ENCODE data around the gene RIN1.

The RIN1 gene

GRCh38 chr11:66294626-66295620, 41.3 kb downstream of the RIN1 start:
- no peak for DNase-seq

DNA sequence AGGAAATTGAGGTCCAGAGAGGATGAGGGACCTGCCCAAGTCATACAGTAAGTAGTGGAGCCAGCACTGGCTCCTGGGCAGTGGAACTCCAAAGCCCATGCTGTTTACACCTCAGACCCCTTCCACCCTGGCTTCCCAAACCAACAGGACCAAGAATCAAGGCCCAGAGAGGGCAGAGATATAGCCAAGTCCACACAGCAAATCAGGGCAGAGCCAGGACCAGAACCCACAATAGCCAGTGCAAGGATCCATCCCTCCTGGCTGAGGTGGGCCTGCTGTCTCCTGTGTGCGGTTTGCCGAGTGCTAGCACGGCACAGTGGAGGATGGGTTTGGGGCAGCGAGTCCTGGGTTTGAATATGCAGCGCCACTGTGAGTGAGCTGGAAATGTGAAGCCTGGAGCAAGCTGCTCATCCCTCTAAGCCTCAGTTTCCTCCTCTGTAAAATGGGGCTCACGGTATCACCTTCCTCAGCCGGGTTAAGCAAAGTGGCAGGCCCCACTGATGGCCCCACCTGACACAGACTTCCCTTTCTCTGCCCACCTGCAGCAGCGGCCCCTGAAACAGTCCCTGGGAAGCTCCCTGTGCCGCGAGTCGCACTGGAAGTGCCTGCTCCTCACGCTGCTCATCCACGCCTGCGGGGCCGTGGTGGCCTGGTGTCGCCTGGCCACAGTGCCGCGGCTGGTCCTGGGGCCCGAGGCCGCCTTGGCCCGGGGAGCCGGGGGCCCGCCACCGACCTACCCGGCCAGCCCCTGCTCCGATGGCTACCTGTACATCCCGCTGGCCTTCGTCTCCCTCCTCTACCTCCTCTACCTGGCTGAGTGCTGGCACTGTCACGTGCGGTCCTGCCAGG, 42.2 kb downstream of the RIN1 start:
- no peak for DNase-seq

GRCh38 chr11:66293352-66293751, 42.9 kb downstream of the RIN1 start:
- DNase-seq, result no peak

DNA sequence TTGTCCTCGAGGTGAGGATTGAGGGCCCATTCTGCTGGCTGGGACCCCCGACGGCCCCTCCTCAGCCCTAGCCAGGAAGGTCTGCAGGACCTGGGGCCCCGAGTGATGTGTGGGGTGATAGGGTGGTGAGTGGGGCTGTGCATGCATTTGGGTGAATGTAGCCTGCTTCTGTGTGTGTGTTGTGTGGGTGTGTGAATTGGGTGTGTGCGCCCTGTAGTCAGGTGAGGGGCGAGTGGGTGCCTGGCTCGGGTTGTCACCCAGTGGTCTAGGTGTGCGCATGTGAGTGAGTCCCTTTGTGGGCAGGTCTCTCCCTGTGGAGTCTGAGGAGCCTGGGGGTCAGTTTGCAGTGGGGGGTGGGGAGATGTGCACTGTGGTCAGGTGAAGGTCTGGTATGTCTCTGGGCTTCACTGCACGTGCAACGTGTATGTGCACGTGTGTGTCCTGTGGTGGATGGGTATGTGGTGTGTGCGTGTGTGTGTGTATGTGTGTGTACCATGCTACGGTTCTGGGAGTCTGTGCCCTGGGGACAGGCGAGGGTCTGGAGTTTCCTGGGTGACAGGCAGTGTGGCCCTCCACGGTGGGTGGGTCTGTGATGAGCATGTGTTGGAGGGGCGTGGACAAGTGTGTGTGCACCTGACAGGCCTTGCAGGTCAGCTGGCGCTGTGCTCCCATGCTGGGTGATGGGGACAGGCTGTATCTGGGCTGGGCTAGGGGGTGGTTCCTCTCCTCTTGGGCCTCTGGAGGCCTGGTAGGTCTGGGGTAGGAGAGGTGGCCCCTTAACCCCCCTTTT, 43.5 kb downstream of the RIN1 start:
- no peak for DNase-seq

DNA sequence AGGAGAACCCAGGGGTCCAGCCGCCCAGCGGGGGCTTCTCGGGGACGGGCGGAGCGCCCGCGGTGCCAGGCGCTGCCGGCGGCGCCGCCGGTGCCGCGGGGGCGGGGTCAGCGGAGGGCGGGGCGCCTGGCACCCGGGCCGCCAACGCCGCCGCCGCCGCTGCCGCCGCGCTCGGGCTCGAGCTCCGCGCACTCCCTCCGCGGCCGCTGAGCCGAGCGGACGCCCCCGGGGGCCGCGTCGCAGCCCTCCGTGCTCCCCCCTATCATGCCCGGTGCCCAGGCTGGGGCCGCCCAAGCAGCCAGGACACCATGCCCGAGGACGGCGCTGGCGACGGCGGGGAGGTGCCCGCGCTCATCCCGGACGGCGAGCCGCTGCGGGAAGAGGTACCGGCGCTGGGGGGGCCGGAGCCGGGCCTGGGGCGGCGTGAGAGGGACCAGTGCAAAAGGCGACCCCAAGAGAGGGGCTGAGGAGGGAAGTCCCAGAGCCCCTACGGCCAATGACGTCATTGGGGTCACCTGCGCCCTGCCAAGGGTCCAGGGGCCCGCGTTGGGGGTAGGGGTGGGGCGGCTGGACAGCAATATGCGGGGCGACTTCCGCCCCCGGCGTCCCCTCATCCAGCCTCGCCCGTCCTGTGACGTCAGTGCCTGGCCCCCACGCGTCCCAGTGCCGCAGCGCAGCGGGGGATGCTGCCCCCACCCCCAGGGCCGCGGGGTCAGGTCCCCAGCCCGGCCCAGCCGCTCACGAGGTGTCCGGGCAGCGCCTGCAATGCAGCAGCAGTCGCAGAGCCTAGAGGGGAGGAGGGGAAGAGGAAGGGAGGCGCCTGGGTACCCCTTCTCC, 44.3 kb downstream of the RIN1 start, which contains the start of gene TMEM151A:
TSS of gene TMEM151A (plus strand) at position 189 of the 837 bp plus-strand sequence. CDS start at position 309, 120 bp downstream.
- no peak for DNase-seq

GRCh38 chr11:66291303-66291705, 44.9 kb downstream of the RIN1 start:
- DNase-seq, result no peak

DNA sequence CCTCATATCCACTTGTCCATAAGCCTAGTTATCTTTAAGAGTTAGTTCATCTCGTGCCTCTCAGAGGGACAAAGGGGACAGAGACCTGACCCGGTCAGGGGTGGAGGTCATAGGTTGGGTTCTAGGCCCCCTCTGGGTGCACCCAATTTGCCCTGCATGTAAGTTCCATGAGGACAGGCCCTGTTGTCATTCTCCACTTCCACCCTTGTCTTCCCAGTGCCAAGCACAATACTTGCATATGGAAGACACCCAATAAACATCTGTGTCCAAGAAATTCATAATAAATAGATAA, 46.0 kb downstream of the RIN1 start:
- DNase-seq, result no peak

- no peak for DNase-seq
Measured at GRCh38 chr11:66289548-66290329, 46.5 kb downstream of the RIN1 start.

GRCh38 chr11:66288671-66289547, 47.3 kb downstream of the RIN1 start, which contains the start of gene YIF1A:
Gene YIF1A, minus strand, starts transcription at chr11:66289143. Its CDS starts 158 bp downstream, at chr11:66288985.
- DNase-seq, result peak; percentile 74

DNA sequence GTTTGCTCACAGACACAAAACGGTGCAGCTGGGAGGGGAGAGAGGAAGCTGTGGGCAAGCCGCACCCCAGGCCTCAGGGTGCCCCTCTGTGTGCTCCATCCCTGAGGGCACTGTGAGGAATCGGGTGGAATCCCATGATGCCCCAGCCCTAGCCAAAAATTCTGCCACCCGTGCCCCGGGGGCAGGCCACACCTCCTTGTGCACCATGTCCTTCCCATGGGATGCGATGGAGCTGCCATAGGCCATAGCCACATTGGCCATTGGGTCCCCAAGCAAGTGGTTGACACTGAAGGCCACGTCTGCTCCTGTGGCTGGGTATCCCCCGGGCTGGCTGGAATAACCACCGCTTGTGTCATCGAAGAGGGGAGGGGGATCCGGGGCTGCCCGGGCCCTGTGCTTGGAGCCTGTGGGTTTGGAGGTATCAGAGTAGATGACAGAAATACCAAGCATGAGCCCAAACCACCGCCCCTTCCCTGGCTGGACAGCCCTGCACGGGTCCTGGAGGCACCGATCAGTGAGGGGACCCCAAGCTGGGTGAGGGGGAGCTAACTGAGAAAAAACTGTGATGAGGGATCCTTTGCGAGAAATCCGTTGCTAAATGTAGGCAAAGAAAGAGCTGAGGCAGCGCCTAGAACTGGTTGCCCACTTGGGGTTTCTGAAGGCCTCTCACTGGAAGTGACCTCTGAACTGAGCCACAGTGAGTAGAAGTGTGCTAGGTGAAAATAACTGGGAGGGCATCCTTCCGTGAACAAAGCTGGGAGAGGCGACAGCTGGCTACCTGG, 48.2 kb downstream of the RIN1 start:
- DNase-seq, result no peak

DNA sequence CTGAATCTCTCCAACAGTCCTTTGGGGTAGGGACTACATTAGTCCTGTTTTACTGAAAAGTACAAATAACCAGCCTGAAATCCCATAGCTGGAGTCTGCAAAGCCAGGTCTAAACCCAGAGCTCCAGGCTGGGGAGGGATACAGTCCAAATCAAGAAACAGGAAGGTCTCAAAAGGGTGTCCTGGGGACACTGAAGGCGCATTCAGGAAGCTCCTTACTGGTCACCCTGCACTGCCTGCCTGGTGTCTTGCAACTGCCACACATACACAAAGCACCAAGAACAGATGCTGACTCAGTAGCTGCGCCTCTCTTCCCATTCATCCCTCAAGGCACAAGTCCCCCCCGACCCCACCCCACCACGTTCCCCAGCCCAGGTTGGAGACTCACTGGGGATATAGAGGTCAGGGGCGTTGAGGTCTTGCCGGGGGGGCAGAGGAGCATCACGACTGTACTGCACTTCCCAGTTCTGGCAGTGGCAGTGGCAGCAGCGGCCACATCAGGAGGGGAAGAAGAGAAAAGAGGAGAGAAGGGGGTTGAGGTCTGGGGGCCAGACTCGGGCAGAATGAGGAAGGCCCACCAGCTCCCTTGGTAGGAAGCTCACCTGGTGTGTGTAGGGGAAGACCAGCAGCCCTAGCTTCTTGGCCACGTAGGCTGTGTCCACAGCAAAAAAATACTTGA, 48.9 kb downstream of the RIN1 start:
- no peak for DNase-seq

GRCh38 chr11:66286699-66287098, 49.5 kb downstream of the RIN1 start:
- no peak for DNase-seq

- no peak for DNase-seq
Measured at GRCh38 chr11:66285250-66285947, 50.8 kb downstream of the RIN1 start.

DNA sequence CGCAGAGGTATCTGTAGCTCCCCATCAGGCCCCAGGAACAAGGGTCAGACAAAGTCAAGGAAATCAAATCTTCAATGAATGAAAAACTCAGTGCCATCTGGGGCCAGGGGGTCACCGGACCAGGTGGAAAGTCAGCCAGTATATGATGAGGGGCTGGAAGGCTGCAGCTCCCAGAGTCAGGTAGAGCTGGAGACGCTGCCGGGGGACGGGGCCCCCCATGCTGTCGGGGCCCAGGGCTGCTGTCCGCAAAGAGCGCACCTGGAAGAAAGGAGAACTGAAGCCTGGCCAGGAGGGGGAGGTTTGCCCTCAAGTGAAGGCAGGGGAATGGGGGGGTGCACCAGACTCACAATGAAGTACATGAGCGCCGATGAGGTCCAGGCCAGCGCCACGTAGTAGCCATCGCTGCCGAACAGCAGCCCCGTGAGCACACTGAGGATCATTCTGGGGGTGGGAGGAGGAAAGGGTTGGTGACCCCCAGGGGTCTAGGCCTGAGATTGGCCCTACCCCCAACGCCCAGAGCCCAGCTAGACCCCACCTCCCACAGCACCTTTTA, 51.6 kb downstream of the RIN1 start:
- no peak for DNase-seq

GRCh38 chr11:66283461-66284105, 52.7 kb downstream of the RIN1 start:
- DNase-seq, result no peak

DNA sequence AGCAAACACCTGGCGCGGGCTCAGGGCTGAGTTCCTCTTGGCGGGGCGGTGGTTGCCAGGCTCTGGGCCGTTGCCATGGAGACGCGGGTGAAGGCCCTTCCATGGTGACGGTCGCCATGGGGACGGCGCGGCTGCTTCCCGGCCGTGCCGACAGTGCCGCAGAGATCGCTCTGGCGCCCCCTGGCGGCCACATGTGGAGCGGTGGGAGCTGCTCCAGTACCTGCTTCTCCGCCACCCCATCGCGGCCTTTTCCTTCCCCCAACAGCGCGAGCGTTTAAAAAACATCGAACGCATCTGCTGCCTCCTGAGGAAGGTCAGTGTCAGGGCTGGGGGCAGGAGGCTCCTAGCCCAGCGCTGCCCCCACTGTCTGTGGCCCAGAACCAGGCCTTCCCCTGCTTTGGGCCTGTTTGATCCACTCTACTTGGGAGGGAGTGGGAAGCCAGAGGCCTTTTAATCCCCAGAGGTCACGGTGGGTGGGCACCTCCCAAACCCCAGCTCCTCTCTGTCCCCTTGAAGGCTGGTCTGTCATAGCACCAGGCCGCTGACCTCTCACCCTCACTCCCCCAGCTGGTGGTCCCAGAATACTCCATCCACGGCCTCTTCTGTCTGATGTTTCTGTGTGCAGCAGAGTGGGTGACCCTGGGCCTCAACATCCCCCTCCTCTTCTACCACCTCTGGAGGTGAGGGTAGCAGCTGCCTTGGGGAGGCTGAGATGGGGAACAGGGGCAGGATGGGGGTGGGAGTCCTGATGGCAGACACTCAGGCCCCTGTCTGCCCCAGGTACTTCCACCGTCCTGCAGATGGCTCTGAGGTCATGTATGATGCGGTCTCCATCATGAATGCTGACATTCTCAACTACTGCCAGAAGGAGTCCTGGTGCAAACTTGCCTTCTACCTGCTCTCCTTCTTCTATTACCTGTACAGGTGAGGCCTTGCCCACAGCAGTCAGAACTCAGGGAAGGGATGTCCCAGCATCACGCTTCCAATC, 53.5 kb downstream of the RIN1 start:
- DNase-seq, result no peak

Measured in cortex of kidney (tissue), 1 donor.